ENCODE data around the gene CACNA1C.
A peak's percentile ranks its signal among the peaks of the same experiment; 100 is the strongest.

CACNA1C gene

DNA sequence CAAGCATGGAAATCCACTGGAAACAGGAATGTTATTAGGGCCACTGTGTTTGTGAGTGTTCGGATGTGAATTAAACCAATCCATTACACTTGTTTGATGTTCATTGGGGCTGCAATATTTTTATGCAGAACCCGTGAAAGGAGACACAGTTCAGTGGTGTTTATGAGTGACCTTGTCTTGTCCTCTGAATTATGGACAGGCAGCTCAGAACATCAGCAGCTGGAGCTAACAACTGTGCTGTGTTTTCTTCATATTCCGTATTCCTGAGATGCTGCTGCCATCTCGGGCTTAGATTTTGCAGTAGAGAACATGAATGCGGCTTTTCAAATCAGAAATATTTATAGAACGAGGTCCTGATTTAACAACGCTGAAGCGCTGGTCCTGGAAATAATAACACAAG is 20.3 kb upstream of the CACNA1C start:
- Histone ChIP-seq H3K36me3 (ENCODE audit: insufficient read depth, low read length) (no peaks in the 10 kb centered on the region), H3K27me3 (ENCODE audit: insufficient read depth, low read length, poor library complexity) (peaks cover 77% of the 10 kb centered on the region), H4K20me1 (ENCODE audit: insufficient read depth, low read length) (no peaks in the 10 kb centered on the region), H3K4me3 (ENCODE audit: low read depth in 1 of 2, low read length in 2 of 2) (no peak overlapping the region), H3K79me2 (ENCODE audit: insufficient read depth, low read length) (no peaks in the 10 kb centered on the region), H3K4me1 (ENCODE audit: insufficient read depth, low read length) (peaks cover 15% of the 10 kb centered on the region), H3K9me3 (ENCODE audit: insufficient read depth, low read length, severe bottlenecking) (no peaks in the 10 kb centered on the region), H2AFZ (ENCODE audit: low read depth, low read length) (no peak overlapping the region), H3K9ac (ENCODE audit: low read depth, low read length) (no peak overlapping the region), H3K27ac (ENCODE audit: low read length) (no peak overlapping the region), H3K4me2 (ENCODE audit: insufficient read depth, low read length) (no peak overlapping the region)
- DNase-seq (no peak), ATAC-seq (ENCODE audit: insufficient read depth, low read depth) (no peak)
- no peak for TF ChIP-seq EZH2 (IDR thresholded peaks at IDR 0.05; ENCODE audit: borderline replicate concordance, low read depth, low read length, severe bottlenecking)
- TF ChIP-seq, protein P1, sequence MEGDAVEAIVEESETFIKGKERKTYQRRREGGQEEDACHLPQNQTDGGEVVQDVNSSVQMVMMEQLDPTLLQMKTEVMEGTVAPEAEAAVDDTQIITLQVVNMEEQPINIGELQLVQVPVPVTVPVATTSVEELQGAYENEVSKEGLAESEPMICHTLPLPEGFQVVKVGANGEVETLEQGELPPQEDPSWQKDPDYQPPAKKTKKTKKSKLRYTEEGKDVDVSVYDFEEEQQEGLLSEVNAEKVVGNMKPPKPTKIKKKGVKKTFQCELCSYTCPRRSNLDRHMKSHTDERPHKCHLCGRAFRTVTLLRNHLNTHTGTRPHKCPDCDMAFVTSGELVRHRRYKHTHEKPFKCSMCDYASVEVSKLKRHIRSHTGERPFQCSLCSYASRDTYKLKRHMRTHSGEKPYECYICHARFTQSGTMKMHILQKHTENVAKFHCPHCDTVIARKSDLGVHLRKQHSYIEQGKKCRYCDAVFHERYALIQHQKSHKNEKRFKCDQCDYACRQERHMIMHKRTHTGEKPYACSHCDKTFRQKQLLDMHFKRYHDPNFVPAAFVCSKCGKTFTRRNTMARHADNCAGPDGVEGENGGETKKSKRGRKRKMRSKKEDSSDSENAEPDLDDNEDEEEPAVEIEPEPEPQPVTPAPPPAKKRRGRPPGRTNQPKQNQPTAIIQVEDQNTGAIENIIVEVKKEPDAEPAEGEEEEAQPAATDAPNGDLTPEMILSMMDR (IDR thresholded peaks at IDR 0.05; ENCODE audit: borderline replicate concordance, extremely low read depth, low read length, poor library complexity, severe bottlenecking): no peak

DNA sequence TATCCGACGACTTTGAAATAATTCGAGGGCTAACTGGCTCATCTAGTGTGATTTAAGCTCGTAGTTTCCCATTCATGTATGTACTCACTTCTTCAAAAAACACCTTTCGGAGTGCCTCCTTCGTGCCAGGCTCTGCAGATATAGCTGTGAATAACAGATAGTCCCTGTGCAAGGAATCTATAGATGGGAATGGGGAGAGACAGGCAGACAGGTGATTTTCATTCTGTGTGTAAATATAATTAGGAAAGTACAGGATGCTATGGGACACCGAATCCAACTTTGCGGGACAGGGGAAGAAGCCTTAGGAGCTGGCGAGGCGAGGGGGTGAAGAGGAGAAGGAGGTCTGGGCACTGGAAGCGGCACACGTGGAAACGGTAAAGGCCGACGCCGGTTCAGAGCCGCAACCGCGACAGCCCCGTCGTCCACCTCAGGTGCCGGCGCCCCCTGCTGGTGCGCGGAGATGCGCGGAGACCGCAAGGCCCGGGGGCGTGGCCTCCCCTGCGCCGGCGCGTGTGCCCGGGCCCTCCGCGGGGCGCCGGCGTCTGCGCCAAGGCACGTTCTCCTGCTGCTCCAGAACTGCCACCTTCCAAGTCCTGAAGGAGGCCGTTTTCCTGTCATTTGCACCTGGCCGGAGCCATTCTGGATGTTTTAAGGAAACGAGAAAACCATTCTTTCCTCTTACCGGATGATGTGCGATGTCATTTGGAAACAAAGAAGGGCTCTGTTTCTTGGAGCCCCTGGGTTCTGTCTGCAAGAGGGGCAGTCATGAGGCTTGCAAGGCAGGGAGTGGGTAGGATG is 18.0 kb upstream of the CACNA1C start:
- Histone ChIP-seq H3K27ac (ENCODE audit: low read length) (no peak overlapping the region), H3K9ac (ENCODE audit: low read depth, low read length) (peak overlapping the region; percentile 43)
- peak; percentile 100 for ATAC-seq (ENCODE audit: insufficient read depth, low read depth)

DNA sequence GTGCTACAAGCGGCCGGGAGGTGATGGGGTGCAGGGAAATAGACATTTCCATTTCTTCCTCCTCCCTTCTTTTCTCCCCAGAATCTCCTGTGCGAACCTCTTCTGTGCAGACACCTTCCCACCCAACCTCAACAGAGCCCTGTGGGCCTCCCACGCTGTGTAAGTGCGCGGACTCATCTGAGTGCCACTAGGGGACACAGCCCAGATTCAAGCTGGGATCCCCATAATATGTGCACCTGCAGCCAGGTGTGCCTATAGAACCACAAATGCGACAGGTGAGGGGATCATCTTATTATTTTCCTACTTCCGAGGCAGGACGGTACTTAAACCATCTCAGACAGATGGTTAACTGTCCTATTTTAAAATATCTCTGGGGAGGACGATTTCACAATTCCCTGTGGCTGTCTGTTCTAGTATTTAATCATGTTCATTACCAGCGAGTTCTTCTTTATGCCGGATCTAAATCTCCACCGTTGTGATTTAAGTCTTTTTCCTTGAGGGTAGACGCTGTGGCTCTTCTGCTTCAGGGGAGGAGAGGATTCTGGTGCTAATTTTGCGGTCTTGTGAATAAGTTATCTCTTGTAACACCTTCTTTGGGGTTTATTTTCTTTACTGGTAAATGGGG is 17.2 kb upstream of the CACNA1C start:
- no peaks in the 10 kb centered on the region for H4K20me1 ChIP-seq (ENCODE audit: insufficient read depth, low read length)
- peaks cover 15% of the 10 kb centered on the region for H3K4me1 ChIP-seq (ENCODE audit: insufficient read depth, low read length)
- no peak for DNase-seq
- H3K27ac ChIP-seq (ENCODE audit: low read length): no peak overlapping the region
- H3K79me2 ChIP-seq (ENCODE audit: insufficient read depth, low read length): no peaks in the 10 kb centered on the region
- no peaks in the 10 kb centered on the region for H3K9me3 ChIP-seq (ENCODE audit: insufficient read depth, low read length, severe bottlenecking)
- H3K4me2 ChIP-seq (ENCODE audit: insufficient read depth, low read length): peak overlapping the region; percentile 91
- peaks cover 66% of the 10 kb centered on the region for H3K27me3 ChIP-seq (ENCODE audit: insufficient read depth, low read length, poor library complexity)
- ATAC-seq (ENCODE audit: insufficient read depth, low read depth): no peak
- H3K36me3 ChIP-seq (ENCODE audit: insufficient read depth, low read length): no peaks in the 10 kb centered on the region
- peak overlapping the region; percentile 43 for H3K9ac ChIP-seq (ENCODE audit: low read depth, low read length)
- H3K4me3 ChIP-seq (ENCODE audit: low read depth in 1 of 2, low read length in 2 of 2): peak overlapping the region; percentile 10 to 62; a peak in 3 of 4 replicates
- TF ChIP-seq EZH2 (IDR thresholded peaks at IDR 0.05; ENCODE audit: borderline replicate concordance, low read depth, low read length, severe bottlenecking): no peak
- TF ChIP-seq, protein P1 (IDR thresholded peaks at IDR 0.05; ENCODE audit: borderline replicate concordance, extremely low read depth, low read length, poor library complexity, severe bottlenecking): no peak
- peak overlapping the region; percentile 96 for H2AFZ ChIP-seq (ENCODE audit: low read depth, low read length)

More for the DNA sequence above, 18.0 kb upstream of the CACNA1C start:
- Histone ChIP-seq H3K79me2 (ENCODE audit: insufficient read depth, low read length) (no peaks in the 10 kb centered on the region), H3K9me3 (ENCODE audit: insufficient read depth, low read length, severe bottlenecking) (no peaks in the 10 kb centered on the region), H3K4me1 (ENCODE audit: insufficient read depth, low read length) (peaks cover 15% of the 10 kb centered on the region), H3K4me2 (ENCODE audit: insufficient read depth, low read length) (peak overlapping the region; percentile 91), H4K20me1 (ENCODE audit: insufficient read depth, low read length) (no peaks in the 10 kb centered on the region), H3K27me3 (ENCODE audit: insufficient read depth, low read length, poor library complexity) (peaks cover 73% of the 10 kb centered on the region), H3K4me3 (ENCODE audit: low read depth in 1 of 2, low read length in 2 of 2) (peak overlapping the region; percentile 10 to 62; a peak in 3 of 4 replicates), H2AFZ (ENCODE audit: low read depth, low read length) (peak overlapping the region; percentile 96), H3K36me3 (ENCODE audit: insufficient read depth, low read length) (no peaks in the 10 kb centered on the region)
- DNase-seq: peak; percentile 84
- TF ChIP-seq, protein P1 (IDR thresholded peaks at IDR 0.05; ENCODE audit: borderline replicate concordance, extremely low read depth, low read length, poor library complexity, severe bottlenecking): peak; percentile 96
- no peak for TF ChIP-seq EZH2 (IDR thresholded peaks at IDR 0.05; ENCODE audit: borderline replicate concordance, low read depth, low read length, severe bottlenecking)

All from DND-41 (cell line).